HEK293 (cell line): ENCODE data around the gene MAML2.

Source experiments
- CTCF ChIA-PET: fragments of 350-600 bp; formaldehyde crosslinking; extraction: SDS; loops from one replicate; lab custom pipeline; 2021; ENCODE audit warnings: antibody characterized with exemption; lab: Yijun Ruan, JAX
- POLR2A ChIA-PET: fragments of 300-600 bp; formaldehyde crosslinking; extraction: SDS; loops from one replicate; lab custom pipeline; 2020; ENCODE audit warnings: antibody characterized with exemption, inconsistent platforms; lab: Yijun Ruan, JAX
- H3K27ac ChIP-seq: fragments of 200-500 bp; sonication (Bioruptor generic); 2 replicates; pipeline ENCODE4 v1.5.1; 2014; ENCODE audit warnings: low read depth, low read length, control low read depth, inconsistent platforms; ENCODE audit errors: extremely low read depth
- H3K36me3 ChIP-seq, 2 experiments: fragments of 200-500 bp in 1 of 2; sonication (Bioruptor generic) in 1 of 2; 1 replicate in 1 of 2; 2 replicates in 1 of 2; pipeline ENCODE4 v1.5.1; 2014 to 2017; ENCODE audit warnings: inconsistent platforms in 2 of 2, low read length in 2 of 2; ENCODE audit not compliant: control insufficient read depth in 2 of 2, insufficient read depth in 1 of 2
- H3K4me1 ChIP-seq: fragments of 200-500 bp; sonication (Bioruptor generic); 2 replicates; pipeline ENCODE4 v1.5.1; 2014; ENCODE audit warnings: mild to moderate bottlenecking, low read length, inconsistent platforms; ENCODE audit not compliant: control insufficient read depth, insufficient read depth
- H3K4me3 ChIP-seq: 2 replicates; pipeline ENCODE4 v1.5.1; 2011; ENCODE audit warnings: low read depth, mild to moderate bottlenecking, control low read depth, low read length, moderate library complexity
- H3K9me3 ChIP-seq: fragments of 200-500 bp; sonication (Bioruptor generic); 2 replicates; pipeline ENCODE4 v1.5.1; 2014; ENCODE audit warnings: low read depth, low read length, inconsistent platforms; ENCODE audit not compliant: control insufficient read depth, insufficient read depth
- BCL11B ChIP-seq: fragments of 450-650 bp; formaldehyde crosslinking; IDR thresholded peaks from 2 replicates; pipeline ENCODE4 v1.5.1; 2016; ENCODE audit warnings: low read depth, missing biosample characterization, missing genetic modification characterization
- SETDB1 ChIP-seq: IDR thresholded peaks from one replicate; pipeline ENCODE4 v1.6.1; 2017; ENCODE audit warnings: mild to moderate bottlenecking, low read length, moderate library complexity, mixed read lengths; ENCODE audit not compliant: insufficient read length
- ZBTB1 ChIP-seq: fragments of 450-650 bp; formaldehyde crosslinking; IDR thresholded peaks from 2 replicates; pipeline ENCODE4 v1.5.1; 2016; ENCODE audit warnings: missing biosample characterization, missing genetic modification characterization
- ZIC2 ChIP-seq: fragments of 450-650 bp; formaldehyde crosslinking; IDR thresholded peaks from 2 replicates; pipeline ENCODE4 v1.5.1; 2016; ENCODE audit warnings: missing biosample characterization, missing genetic modification characterization
- ZNF140 ChIP-seq: fragments of 450-650 bp; formaldehyde crosslinking; IDR thresholded peaks from 2 replicates; pipeline ENCODE4 v1.5.1; 2016; ENCODE audit warnings: missing biosample characterization, missing genetic modification characterization
- ZNF214 ChIP-seq: fragments of 450-650 bp; formaldehyde crosslinking; IDR thresholded peaks from 2 replicates; pipeline ENCODE4 v1.5.1; 2017; ENCODE audit warnings: missing biosample characterization, mild to moderate bottlenecking, missing genetic modification characterization, borderline replicate concordance
- ZNF366 ChIP-seq: fragments of 450-650 bp; formaldehyde crosslinking; conservative IDR thresholded peaks from 2 replicates; pipeline ENCODE4 v1.5.1; 2016; ENCODE audit warnings: missing biosample characterization, missing genetic modification characterization
- ZNF501 ChIP-seq: fragments of 450-650 bp; formaldehyde crosslinking; IDR thresholded peaks from 2 replicates; pipeline ENCODE4 v1.5.1; 2016; ENCODE audit warnings: missing biosample characterization, missing genetic modification characterization
- ZNF521 ChIP-seq: fragments of 450-650 bp; formaldehyde crosslinking; IDR thresholded peaks from 2 replicates; pipeline ENCODE4 v1.5.1; 2017; ENCODE audit warnings: missing biosample characterization, mild to moderate bottlenecking, missing genetic modification characterization
- ZNF555 ChIP-seq: fragments of 450-650 bp; formaldehyde crosslinking; conservative IDR thresholded peaks from 2 replicates; pipeline ENCODE4 v1.5.1; 2017; ENCODE audit warnings: missing biosample characterization, mild to moderate bottlenecking, missing genetic modification characterization, inconsistent platforms
- ZNF621 ChIP-seq: fragments of 450-650 bp; formaldehyde crosslinking; IDR thresholded peaks from 2 replicates; pipeline ENCODE4 v1.5.1; 2017; ENCODE audit warnings: missing biosample characterization, missing genetic modification characterization
- ZNF626 ChIP-seq: fragments of 450-650 bp; sonication (Bioruptor Pico); formaldehyde crosslinking; IDR thresholded peaks from 2 replicates; pipeline ENCODE4 v1.5.1; 2018; ENCODE audit warnings: missing biosample characterization, missing genetic modification characterization, inconsistent platforms
- ZNF629 ChIP-seq: fragments of 450-650 bp; formaldehyde crosslinking; IDR thresholded peaks from 2 replicates; pipeline ENCODE4 v1.5.1; 2017; ENCODE audit warnings: missing biosample characterization, missing genetic modification characterization
- ZNF654 ChIP-seq: fragments of 450-650 bp; formaldehyde crosslinking; IDR thresholded peaks from 2 replicates; pipeline ENCODE4 v1.5.1; 2016; ENCODE audit warnings: low read depth, missing biosample characterization, missing genetic modification characterization
- ZNF707 ChIP-seq: fragments of 450-650 bp; formaldehyde crosslinking; IDR thresholded peaks from 2 replicates; pipeline ENCODE4 v1.5.1; 2016; ENCODE audit warnings: missing biosample characterization, missing genetic modification characterization
- ZSCAN16 ChIP-seq: fragments of 450-650 bp; formaldehyde crosslinking; IDR thresholded peaks from 2 replicates; pipeline ENCODE4 v1.5.1; 2016; ENCODE audit warnings: missing biosample characterization, missing genetic modification characterization
- TF ChIP-seq, protein P1 (sequence below): fragments of 450-650 bp; formaldehyde crosslinking; IDR thresholded peaks from 2 replicates; pipeline ENCODE4 v1.5.1; 2016; ENCODE audit warnings: missing biosample characterization, missing genetic modification characterization
- TF ChIP-seq, protein P2 (sequence below): fragments of 450-650 bp; formaldehyde crosslinking; conservative IDR thresholded peaks from 2 replicates; pipeline ENCODE4 v1.5.1; 2016; ENCODE audit warnings: low read depth, missing biosample characterization, missing genetic modification characterization
- TF ChIP-seq, protein P3 (sequence below): fragments of 450-650 bp; formaldehyde crosslinking; IDR thresholded peaks from 2 replicates; pipeline ENCODE4 v1.5.1; 2016; ENCODE audit warnings: missing biosample characterization, missing genetic modification characterization
- TF ChIP-seq, protein P4 (sequence below): fragments of 450-650 bp; formaldehyde crosslinking; IDR thresholded peaks from 2 replicates; pipeline ENCODE4 v1.5.1; 2017; ENCODE audit warnings: missing biosample characterization, missing genetic modification characterization
- TF ChIP-seq, protein P5 (sequence below): fragments of 450-650 bp; formaldehyde crosslinking; IDR thresholded peaks from 2 replicates; pipeline ENCODE4 v1.5.1; 2017; ENCODE audit warnings: missing biosample characterization, missing genetic modification characterization

The MAML2 gene

DNA sequence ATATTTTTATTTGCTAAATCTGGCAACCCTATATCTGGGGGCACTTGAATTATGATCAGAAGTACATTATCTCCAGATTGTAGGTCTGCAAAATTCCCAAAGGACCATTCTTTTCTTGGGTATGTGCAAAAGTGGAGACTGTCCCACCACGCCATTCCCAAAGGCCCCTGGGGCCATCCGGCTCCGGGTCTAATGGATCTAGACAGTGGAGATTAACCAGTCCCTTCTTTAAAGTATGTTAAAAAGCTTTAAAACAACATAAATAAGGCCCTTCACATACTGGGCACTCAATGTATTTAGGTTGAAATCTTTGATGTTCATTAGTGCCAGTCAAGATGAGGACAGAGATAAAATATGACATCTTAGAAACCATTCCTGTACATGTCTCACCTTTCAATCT, 124.1 kb downstream of the MAML2 start (continued):
- TF ChIP-seq, protein P1, sequence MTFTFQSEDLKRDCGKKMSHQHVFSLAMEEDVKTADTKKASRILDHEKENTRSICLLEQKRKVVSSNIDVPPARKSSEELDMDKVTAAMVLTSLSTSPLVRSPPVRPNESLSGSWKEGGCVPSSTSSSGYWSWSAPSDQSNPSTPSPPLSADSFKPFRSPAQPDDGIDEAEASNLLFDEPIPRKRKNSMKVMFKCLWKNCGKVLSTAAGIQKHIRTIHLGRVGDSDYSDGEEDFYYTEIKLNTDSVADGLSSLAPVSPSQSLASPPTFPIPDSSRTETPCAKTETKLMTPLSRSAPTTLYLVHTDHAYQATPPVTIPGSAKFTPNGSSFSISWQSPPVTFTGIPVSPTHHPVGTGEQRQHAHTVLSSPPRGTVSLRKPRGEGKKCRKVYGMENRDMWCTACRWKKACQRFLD (tag by site-specific recombination), result no peak

DNA sequence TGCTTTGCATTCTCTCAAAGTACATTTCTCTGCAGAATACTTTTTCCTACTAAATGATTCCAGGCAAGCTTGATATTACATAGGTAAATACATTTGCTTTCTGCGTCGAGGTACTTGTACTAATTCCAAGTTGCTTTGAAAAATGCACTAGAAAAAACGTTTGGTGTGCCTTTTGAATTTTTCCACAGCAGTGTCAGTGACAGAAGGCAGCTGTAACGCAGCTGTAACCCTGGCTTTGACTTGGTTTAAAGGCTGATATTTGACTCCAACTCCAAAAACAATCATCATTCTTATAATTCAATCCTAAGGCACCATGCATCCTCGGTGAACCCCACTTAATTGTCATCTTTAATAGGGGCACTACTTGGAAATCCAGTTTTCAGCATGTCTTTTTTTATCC, 125.0 kb downstream of the MAML2 start:
- Histone ChIP-seq H3K36me3 (no peaks in the 10 kb centered on the region), H3K27ac (no peak overlapping the region)
- ChIA-PET CTCF (interaction anchor here (0.7 kb wide), 1 partner anchor 613 kb away, joined by 3 read pairs; no protein-coding TSS in a partner anchor), POLR2A (no interaction called here)
- TF ChIP-seq ZSCAN16 (tag by site-specific recombination), result no peak
- TF ChIP-seq, protein P2, sequence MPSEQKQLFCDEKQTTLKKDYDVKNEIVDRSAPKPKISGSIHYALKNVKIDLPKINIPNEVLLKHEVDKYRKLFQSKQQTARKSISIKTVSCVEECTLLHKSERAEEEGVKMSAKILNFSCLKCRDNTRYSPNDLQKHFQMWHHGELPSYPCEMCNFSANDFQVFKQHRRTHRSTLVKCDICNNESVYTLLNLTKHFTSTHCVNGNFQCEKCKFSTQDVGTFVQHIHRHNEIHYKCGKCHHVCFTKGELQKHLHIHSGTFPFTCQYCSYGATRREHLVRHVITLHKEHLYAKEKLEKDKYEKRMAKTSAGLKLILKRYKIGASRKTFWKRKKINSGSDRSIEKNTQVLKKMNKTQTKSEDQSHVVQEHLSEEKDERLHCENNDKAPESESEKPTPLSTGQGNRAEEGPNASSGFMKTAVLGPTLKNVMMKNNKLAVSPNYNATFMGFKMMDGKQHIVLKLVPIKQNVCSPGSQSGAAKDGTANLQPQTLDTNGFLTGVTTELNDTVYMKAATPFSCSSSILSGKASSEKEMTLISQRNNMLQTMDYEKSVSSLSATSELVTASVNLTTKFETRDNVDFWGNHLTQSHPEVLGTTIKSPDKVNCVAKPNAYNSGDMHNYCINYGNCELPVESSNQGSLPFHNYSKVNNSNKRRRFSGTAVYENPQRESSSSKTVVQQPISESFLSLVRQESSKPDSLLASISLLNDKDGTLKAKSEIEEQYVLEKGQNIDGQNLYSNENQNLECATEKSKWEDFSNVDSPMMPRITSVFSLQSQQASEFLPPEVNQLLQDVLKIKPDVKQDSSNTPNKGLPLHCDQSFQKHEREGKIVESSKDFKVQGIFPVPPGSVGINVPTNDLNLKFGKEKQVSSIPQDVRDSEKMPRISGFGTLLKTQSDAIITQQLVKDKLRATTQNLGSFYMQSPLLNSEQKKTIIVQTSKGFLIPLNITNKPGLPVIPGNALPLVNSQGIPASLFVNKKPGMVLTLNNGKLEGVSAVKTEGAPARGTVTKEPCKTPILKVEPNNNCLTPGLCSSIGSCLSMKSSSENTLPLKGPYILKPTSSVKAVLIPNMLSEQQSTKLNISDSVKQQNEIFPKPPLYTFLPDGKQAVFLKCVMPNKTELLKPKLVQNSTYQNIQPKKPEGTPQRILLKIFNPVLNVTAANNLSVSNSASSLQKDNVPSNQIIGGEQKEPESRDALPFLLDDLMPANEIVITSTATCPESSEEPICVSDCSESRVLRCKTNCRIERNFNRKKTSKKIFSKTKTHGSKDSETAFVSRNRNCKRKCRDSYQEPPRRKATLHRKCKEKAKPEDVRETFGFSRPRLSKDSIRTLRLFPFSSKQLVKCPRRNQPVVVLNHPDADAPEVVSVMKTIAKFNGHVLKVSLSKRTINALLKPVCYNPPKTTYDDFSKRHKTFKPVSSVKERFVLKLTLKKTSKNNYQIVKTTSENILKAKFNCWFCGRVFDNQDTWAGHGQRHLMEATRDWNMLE, result no peak
- no peak for TF ChIP-seq ZNF621 (tag by site-specific recombination)
- no peak for TF ChIP-seq ZNF555 (tag by site-specific recombination)
- TF ChIP-seq, all 188 proteins: peak for 0
- H3K4me3 ChIP-seq, result no peak overlapping the region
- H3K4me1 ChIP-seq, result peaks cover 2% of the 10 kb centered on the region; the same call in 1 of the 2 replicates
- H3K9me3 ChIP-seq, result no peaks in the 10 kb centered on the region

DNA sequence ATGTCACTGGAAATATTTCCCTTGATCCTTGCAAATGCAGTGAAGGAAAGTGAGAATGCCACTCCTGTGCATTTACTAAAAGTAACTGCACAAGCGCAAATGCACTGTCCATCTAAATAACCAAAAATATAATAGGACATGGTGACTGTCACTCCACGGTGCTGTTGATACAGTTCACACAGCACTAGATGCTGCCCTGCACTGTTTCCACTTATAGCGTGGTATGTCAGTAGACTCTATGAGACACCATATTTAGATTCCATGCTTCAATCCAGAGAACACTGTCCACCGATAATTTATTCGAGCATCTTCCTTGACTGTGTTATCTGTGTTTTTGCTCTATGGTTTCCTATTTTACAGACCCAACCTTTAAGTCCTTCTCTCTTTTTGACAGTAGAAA, 125.8 kb downstream of the MAML2 start:
- H3K36me3 ChIP-seq, result no peaks in the 10 kb centered on the region
- H3K4me3 ChIP-seq, result no peak overlapping the region
- no peak for TF ChIP-seq ZNF521
- TF ChIP-seq ZIC2, result no peak
- no peak for TF ChIP-seq ZBTB1 (tag by site-specific recombination)
- TF ChIP-seq ZNF140, result no peak
- TF ChIP-seq, protein P3, sequence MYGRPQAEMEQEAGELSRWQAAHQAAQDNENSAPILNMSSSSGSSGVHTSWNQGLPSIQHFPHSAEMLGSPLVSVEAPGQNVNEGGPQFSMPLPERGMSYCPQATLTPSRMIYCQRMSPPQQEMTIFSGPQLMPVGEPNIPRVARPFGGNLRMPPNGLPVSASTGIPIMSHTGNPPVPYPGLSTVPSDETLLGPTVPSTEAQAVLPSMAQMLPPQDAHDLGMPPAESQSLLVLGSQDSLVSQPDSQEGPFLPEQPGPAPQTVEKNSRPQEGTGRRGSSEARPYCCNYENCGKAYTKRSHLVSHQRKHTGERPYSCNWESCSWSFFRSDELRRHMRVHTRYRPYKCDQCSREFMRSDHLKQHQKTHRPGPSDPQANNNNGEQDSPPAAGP, result no peak
- no peak for TF ChIP-seq BCL11B (tag by site-specific recombination)
- TF ChIP-seq ZNF707 (tag by site-specific recombination), result no peak
- TF ChIP-seq ZNF366 (tag by site-specific recombination), result no peak
- no peak for TF ChIP-seq ZNF214 (tag by site-specific recombination)
- TF ChIP-seq, protein P4, sequence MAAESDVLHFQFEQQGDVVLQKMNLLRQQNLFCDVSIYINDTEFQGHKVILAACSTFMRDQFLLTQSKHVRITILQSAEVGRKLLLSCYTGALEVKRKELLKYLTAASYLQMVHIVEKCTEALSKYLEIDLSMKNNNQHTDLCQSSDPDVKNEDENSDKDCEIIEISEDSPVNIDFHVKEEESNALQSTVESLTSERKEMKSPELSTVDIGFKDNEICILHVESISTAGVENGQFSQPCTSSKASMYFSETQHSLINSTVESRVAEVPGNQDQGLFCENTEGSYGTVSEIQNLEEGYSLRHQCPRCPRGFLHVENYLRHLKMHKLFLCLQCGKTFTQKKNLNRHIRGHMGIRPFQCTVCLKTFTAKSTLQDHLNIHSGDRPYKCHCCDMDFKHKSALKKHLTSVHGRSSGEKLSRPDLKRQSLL (tag by site-specific recombination), result no peak
- TF ChIP-seq ZNF501, result no peak
- TF ChIP-seq, protein P5, sequence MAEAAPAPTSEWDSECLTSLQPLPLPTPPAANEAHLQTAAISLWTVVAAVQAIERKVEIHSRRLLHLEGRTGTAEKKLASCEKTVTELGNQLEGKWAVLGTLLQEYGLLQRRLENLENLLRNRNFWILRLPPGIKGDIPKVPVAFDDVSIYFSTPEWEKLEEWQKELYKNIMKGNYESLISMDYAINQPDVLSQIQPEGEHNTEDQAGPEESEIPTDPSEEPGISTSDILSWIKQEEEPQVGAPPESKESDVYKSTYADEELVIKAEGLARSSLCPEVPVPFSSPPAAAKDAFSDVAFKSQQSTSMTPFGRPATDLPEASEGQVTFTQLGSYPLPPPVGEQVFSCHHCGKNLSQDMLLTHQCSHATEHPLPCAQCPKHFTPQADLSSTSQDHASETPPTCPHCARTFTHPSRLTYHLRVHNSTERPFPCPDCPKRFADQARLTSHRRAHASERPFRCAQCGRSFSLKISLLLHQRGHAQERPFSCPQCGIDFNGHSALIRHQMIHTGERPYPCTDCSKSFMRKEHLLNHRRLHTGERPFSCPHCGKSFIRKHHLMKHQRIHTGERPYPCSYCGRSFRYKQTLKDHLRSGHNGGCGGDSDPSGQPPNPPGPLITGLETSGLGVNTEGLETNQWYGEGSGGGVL, result no peak
- no peak for TF ChIP-seq ZNF626 (tag by site-specific recombination)
- TF ChIP-seq SETDB1, result no peak
- no peak for TF ChIP-seq ZNF654 (tag by site-specific recombination)
- TF ChIP-seq ZNF629 (tag by site-specific recombination), result no peak
- no peak overlapping the region for H3K27ac ChIP-seq
- ChIA-PET CTCF (interaction anchor here (0.7 kb wide), 2 partner anchors 10 to 612 kb away, joined by 3 read pairs; no protein-coding TSS in a partner anchor), POLR2A (no interaction called here)
- peaks cover 2% of the 10 kb centered on the region; the same call in 1 of the 2 replicates for H3K4me1 ChIP-seq
- H3K9me3 ChIP-seq, result no peaks in the 10 kb centered on the region
